IPS-15b (cell line): ENCODE results near the gene TM4SF5.

Experiments
- H3K27me3 ChIP-seq: one replicate; pipeline ENCODE4 v1.6.1; 2013; ENCODE audit warnings: low read length; ENCODE audit not compliant: control insufficient read depth, insufficient read depth
- H3K36me3 ChIP-seq: one replicate; pipeline ENCODE4 v1.6.1; 2013; ENCODE audit warnings: low read length; ENCODE audit not compliant: control insufficient read depth, insufficient read depth
- H3K4me1 ChIP-seq: one replicate; pipeline ENCODE4 v1.6.1; 2013; ENCODE audit warnings: mild to moderate bottlenecking, low read length; ENCODE audit not compliant: control insufficient read depth, insufficient read depth
- H3K4me3 ChIP-seq: one replicate; pipeline ENCODE4 v1.5.1; 2013; ENCODE audit warnings: low read depth, low read length
- H3K9ac ChIP-seq: one replicate; pipeline ENCODE4 v1.6.1; 2013; ENCODE audit warnings: low read depth, mild to moderate bottlenecking, low read length
- H3K9me3 ChIP-seq: one replicate; pipeline ENCODE4 v1.6.1; 2013; ENCODE audit warnings: mild to moderate bottlenecking, low read length; ENCODE audit not compliant: control insufficient read depth, insufficient read depth

The TM4SF5 gene

DNA sequence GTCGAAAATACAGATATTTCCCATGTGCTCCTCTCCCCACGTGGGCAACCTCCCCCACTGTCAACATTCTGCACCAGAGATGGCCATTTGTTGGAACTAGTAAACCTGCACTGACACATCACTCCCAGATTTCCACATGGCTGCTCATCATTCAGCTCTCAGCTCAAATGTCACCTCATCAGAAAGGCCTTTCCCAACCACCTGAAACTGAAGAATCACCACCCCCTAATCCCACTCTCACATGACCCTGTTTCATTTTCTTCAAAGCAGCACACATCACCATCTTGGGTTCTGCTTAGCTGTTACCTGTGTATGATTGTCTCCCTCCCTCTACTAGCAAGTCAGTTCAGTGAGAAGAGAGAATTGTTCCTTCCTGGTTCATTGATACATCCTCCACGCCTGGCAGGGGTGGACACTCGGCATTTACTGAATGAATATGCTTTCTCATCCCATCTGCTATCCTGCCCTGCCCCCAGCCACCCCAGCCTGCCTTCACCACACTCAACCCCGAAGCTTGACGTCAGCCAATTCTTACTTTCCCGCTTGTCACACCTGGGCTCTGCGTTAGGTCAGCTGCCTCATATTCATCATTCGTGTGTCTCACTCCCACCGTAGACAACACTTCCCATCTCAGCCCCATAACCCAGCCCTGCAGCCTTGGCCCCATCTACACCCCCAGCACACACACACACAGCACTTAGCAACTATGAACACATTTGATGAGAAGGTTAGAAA, 28.9 kb downstream of the TM4SF5 start:
- Histone ChIP-seq H3K27me3 (no peaks in the 10 kb centered on the region), H3K4me1 (no peaks in the 10 kb centered on the region), H3K9ac (no peak overlapping the region), H3K9me3 (no peaks in the 10 kb centered on the region), H3K4me3 (no peak overlapping the region), H3K36me3 (peaks cover 21% of the 10 kb centered on the region)

DNA sequence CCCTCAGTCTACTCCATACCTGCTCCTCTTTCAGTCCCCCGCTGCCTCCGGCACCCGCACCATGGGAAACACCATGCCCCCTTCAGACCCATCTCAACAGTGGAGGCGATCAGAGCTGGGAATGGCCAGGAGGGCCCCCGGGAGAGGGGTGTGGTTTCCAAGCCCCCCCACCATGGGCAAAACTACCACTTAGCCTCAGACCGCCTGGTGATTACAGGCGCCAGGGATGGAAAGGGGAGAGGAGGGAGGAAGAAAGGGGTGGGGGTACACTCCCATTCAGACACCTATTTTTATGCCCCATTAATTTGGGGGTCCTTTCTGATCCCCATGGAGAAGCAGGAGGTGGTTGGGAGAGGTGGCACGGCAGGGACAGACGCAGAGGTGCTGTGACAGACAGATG, 30.5 kb downstream of the TM4SF5 start, which contains the start of gene C17orf114:
Gene C17orf114, minus strand, starts transcription at position 101 of the 400 bp plus-strand sequence.
- H3K4me3 ChIP-seq: no peak within 1 kb of the TSS
- H3K36me3 ChIP-seq: peaks cover 19% of the 10 kb centered on the region
- H3K27me3 ChIP-seq: no peaks in the 10 kb centered on the region
- H3K9me3 ChIP-seq: no peaks in the 10 kb centered on the region
- H3K4me1 ChIP-seq: no peaks in the 10 kb centered on the region
- no peak within 1 kb of the TSS for H3K9ac ChIP-seq

DNA sequence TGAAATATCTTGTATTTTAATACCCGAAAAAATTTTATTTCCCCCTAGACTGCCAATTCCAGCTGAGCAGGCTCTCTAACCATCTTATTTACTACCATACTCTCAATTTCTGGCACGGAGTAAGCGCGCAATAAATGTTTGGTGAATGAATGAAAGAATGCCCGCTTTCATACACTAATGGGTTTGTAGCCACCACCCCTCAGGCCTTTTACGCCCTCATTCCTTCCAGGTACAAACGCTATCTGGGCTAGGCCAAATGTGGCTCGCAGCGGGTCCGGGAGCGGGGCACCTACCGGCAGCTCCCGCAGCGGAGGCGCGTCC, 34.7 kb downstream of the TM4SF5 start:
- Histone ChIP-seq H3K4me3 (peak overlapping the region; percentile 82), H3K36me3 (peaks cover 19% of the 10 kb centered on the region), H3K9ac (no peak overlapping the region), H3K9me3 (no peaks in the 10 kb centered on the region), H3K4me1 (no peaks in the 10 kb centered on the region), H3K27me3 (no peaks in the 10 kb centered on the region)

DNA sequence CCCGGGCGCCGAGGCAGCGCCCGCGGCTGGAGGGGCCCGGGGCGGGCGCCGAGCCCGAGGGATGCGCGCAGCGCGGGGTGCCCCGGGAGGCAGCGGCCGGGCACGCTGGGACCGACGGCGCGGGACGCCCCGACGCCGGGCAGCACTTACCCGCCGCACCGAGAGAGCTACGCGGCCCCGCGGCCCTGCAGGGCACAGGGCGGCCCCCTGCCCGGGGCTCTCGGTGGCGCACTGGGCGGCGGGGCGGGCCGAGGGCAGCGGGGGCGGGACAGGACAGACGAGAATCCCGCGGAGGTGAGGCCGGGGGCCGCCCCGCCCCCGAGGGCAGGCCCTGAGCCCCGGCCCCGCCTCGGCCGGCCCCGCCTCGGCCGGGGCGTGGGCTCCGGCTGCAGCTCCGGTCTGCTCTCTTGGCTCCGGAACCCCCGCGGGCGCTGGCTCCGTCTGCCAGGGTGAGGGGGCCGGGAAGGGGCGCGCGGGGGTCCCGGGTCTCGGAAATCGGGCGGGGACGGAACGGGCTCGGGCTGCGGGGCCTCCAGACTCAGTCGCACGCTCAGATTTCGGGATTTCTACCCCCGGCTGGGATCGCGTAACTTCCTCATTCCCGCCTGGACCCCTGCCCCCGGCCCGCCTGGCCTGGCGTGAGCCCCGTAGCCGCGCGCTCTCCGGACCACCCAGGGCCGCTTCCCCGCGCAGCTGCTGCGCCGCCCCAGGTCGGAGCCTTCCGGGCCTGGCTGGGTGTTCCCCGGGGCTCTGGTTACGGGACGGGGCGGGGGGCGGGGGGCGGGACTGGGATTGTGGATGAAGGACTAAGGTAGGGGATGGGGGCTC, 35.3 kb downstream of the TM4SF5 start, which contains the start of gene PLD2:
Gene PLD2, plus strand, starts transcription at position 376 of the 828 bp plus-strand sequence. CDS start 621 bp downstream, outside the sequence.
- H3K4me3 ChIP-seq: peak within 1 kb of the TSS; percentile 82
- peak within 1 kb of the TSS; percentile 70 for H3K9ac ChIP-seq
- no peaks in the 10 kb centered on the region for H3K27me3 ChIP-seq
- H3K4me1 ChIP-seq: no peaks in the 10 kb centered on the region
- H3K36me3 ChIP-seq: peaks cover 19% of the 10 kb centered on the region
- H3K9me3 ChIP-seq: no peaks in the 10 kb centered on the region

DNA sequence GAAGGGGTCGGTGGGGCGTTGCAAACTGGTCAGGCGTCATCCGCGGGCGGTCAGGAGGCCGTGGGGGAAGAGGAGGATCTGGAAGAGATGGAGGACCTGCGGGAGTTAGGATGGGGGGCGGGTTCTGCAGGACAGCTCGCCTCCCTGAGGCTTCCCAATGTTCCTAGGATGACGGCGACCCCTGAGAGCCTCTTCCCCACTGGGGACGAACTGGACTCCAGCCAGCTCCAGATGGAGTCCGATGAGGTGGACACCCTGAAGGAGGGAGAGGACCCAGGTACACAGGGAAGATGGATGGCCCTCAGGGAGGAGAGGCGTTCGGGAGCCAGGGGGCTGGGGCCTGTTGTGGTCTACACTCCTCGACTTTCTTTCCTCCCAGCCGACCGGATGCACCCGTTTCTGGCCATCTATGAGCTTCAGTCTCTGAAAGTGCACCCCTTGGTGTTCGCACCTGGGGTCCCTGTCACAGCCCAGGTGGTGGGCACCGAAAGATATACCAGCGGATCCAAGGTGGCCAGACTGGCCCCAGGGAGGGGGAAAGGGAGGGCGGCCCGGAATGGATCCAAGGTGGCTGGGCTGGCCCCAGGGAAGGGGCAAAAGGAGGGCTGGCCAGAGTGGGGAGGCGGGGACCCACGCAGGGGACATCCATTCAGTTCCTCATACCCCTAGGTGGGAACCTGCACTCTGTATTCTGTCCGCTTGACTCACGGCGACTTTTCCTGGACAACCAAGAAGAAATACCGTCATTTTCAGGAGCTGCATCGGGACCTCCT, 36.1 kb downstream of the TM4SF5 start:
- peak overlapping the region; percentile 54 for H3K9ac ChIP-seq
- H3K4me1 ChIP-seq: no peaks in the 10 kb centered on the region
- peak overlapping the region; percentile 79 for H3K4me3 ChIP-seq
- no peaks in the 10 kb centered on the region for H3K27me3 ChIP-seq
- H3K36me3 ChIP-seq: peaks cover 19% of the 10 kb centered on the region
- no peaks in the 10 kb centered on the region for H3K9me3 ChIP-seq

DNA sequence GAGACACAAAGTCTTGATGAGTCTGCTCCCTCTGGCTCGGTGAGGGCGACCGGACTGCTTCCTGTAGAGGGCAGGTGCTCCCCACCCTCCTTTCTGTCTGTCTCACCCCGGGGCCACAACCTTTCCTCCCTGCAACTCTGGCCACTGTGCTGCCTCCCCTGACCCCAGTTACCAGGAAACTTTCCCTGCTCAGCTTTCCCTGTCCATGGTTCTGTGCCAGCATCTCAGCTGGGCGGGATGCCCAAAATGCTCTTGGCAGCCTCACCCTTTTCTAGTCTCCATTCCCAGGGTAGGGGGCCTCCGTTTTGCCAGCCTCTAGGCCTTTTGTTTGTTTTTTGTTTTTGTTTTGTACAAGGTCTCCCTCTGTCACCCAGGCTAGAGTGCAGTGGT, 36.7 kb downstream of the TM4SF5 start:
- H3K9ac ChIP-seq: no peak overlapping the region
- H3K4me1 ChIP-seq: no peaks in the 10 kb centered on the region
- no peak overlapping the region for H3K4me3 ChIP-seq
- H3K27me3 ChIP-seq: no peaks in the 10 kb centered on the region
- H3K9me3 ChIP-seq: no peaks in the 10 kb centered on the region
- H3K36me3 ChIP-seq: peaks cover 19% of the 10 kb centered on the region

DNA sequence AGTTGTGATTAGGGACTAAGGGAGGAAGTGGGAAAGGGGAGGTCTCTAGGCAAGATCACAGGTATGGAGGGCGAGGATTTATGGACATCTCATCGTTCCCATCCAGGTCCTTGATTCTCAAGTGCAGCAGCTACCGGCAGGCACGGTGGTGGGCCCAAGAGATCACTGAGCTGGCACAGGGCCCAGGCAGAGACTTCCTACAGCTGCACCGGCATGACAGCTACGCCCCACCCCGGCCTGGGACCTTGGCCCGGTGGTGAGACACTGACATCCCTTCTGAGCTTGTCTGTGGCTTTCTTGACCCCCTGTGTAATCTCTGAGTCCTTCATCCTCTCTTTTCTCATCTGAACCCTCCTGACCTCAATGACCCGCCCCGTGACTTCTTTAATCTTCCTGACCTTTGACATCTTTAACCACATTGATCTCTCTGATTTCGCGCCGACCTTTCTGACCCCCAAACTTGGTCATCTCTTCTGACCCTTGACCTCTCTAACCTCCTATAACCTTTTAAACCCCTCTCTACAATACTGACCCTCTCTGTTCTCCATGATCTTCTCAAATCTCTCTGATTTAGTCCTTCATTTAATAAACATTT, 39.1 kb downstream of the TM4SF5 start:
- Histone ChIP-seq H3K9me3 (no peaks in the 10 kb centered on the region), H3K9ac (no peak overlapping the region)

DNA sequence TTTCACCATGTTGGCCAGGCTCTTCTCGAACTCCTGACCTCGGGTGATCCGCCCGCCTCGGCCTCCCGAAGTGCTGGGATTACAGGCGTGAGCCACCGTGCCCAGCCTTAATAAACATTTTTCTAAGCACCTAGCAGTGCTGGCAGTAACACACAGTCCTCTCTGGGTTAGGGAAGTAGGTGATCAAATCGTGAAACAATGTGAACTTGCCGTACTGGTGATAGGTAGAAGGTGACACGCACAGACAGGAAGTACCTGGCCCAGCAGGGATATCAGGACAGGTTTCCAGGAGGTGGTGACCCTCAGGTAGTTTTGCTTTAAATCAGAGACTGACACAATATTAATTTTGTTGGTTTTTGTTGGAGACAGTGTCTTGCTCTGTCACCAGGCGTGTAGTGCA, 39.8 kb downstream of the TM4SF5 start:
- H3K4me3 ChIP-seq: no peak overlapping the region
- no peaks in the 10 kb centered on the region for H3K9me3 ChIP-seq
- H3K4me1 ChIP-seq: no peaks in the 10 kb centered on the region
- H3K9ac ChIP-seq: no peak overlapping the region
- H3K27me3 ChIP-seq: no peaks in the 10 kb centered on the region
- H3K36me3 ChIP-seq: peaks cover 40% of the 10 kb centered on the region

More for the DNA sequence above, 39.1 kb downstream of the TM4SF5 start:
- H3K4me1 ChIP-seq: no peaks in the 10 kb centered on the region
- no peaks in the 10 kb centered on the region for H3K27me3 ChIP-seq
- peaks cover 34% of the 10 kb centered on the region for H3K36me3 ChIP-seq
- no peak overlapping the region for H3K4me3 ChIP-seq

DNA sequence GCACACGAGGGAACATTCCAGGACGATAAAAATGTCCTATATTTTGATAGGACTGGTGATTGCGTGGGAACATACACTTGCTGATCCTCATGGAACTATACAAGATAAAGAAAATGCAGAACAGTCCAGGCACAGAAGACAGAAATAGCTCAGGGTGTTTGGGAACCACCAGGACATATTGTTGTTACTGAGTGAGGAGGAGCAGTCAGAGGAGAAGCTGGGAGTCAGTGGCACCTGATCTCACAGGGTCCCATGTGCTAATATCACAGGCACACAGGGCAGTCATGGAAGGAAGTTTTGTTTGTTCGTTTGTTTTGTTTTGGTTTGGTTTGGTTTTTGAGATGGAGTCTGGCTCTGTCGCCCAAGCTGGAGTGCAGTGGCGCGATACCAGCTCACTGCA, 41.0 kb downstream of the TM4SF5 start:
- no peak overlapping the region for H3K9ac ChIP-seq
- no peaks in the 10 kb centered on the region for H3K4me1 ChIP-seq
- H3K9me3 ChIP-seq: no peaks in the 10 kb centered on the region
- H3K27me3 ChIP-seq: no peaks in the 10 kb centered on the region
- H3K36me3 ChIP-seq: peaks cover 45% of the 10 kb centered on the region
- H3K4me3 ChIP-seq: no peak overlapping the region

DNA sequence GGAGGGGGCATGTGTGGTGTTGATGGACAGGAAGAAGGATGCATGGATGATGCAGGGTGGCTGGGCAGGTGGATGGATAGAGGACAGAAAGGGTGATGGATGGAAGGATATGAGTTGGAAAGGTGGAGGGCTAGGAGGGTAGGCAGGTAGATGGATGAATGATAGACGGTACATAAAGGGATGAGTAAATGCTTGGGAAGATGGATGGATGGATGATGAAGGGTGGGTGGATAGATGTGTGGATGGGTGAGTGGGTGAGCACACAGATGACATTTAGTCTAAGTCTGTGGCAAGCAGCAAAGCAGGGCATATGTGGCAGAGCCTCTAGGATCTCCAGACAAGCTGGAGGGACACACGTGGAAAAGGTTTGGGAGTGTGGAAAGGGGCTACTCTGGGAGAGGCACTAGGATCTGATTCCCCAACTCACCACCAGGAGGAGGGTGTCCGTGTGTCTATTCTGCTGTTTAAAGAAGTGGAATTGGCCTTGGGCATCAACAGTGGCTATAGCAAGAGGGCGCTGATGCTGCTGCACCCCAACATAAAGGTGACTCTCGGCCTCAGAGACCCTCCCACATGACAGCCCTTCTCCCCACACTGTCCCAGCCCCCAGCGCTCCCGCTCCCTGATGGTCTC, 43.5 kb downstream of the TM4SF5 start:
- Histone ChIP-seq H3K4me1 (no peaks in the 10 kb centered on the region), H3K36me3 (peaks cover 42% of the 10 kb centered on the region), H3K4me3 (no peak overlapping the region), H3K9me3 (no peaks in the 10 kb centered on the region), H3K27me3 (no peaks in the 10 kb centered on the region), H3K9ac (no peak overlapping the region)

DNA sequence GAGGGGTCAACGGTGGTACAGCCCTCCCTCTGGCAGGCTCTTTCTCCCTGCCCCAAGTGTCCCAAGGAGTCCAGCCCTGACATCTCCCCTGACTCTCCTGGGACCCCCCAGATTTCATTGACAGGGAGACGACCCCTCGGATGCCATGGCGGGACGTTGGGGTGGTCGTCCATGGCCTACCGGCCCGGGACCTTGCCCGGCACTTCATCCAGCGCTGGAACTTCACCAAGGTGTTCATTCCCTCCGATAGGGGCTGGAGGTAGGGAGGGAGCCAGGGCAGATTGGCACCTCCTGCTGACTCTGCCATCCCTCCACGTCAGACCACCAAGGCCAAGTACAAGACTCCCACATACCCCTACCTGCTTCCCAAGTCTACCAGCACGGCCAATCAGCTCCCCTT, 45.1 kb downstream of the TM4SF5 start:
- no peaks in the 10 kb centered on the region for H3K27me3 ChIP-seq
- no peaks in the 10 kb centered on the region for H3K9me3 ChIP-seq
- peaks cover 38% of the 10 kb centered on the region for H3K36me3 ChIP-seq
- H3K4me1 ChIP-seq: no peaks in the 10 kb centered on the region
- no peak overlapping the region for H3K4me3 ChIP-seq
- H3K9ac ChIP-seq: no peak overlapping the region
